Activated CD8-positive, alpha-beta T cell treated with anti-CD3 and anti-CD28 coated beads for 36 hours (primary cell): ENCODE measurements around the gene COPS2. TPM values are rescaled to one million over a fixed set of nuclear protein-coding genes. Genes with fewer than 3 reads are reported as not detected.
"Not testable (repeated sequence)": the region's sequence is repeated elsewhere in the genome, so short reads cannot be mapped to it uniquely, and the experiment has no call there.

Experiments used
- ATAC-seq: fragments of 200-7000 bp; cut with Tn5 transposase; one replicate; pipeline ENCODE4 v1.10.0; 2021; ENCODE audit warnings: mild to moderate bottlenecking, moderate library complexity
- CTCF ChIA-PET: fragments of 350-600 bp; sonication (Branson Sonifier 250); formaldehyde crosslinking; loops from one replicate; lab custom pipeline; 2021; ENCODE audit warnings: antibody characterized with exemption; lab: Charles Lee
- POLR2A ChIA-PET: fragments of 350-600 bp; sonication (Branson Sonifier 250); formaldehyde crosslinking; loops from one replicate; lab custom pipeline; 2021; ENCODE audit warnings: antibody characterized with exemption; lab: Charles Lee
- DNase-seq: peaks from one replicate; pipeline ENCODE4 v3.0.0-alpha.2; 2020
- H3K27ac Mint-ChIP-seq: one replicate; pipeline ENCODE4 v1.8.0; 2021; ENCODE audit warnings: mild to moderate bottlenecking, mixed read lengths
- H3K27me3 Mint-ChIP-seq: one replicate; pipeline ENCODE4 v1.8.0; 2021; ENCODE audit warnings: mixed read lengths
- H3K36me3 Mint-ChIP-seq: one replicate; pipeline ENCODE4 v1.8.0; 2021; ENCODE audit warnings: low read depth, mixed read lengths
- H3K4me1 Mint-ChIP-seq: one replicate; pipeline ENCODE4 v1.8.0; 2021; ENCODE audit warnings: low read depth, mixed read lengths
- H3K4me3 Mint-ChIP-seq: one replicate; pipeline ENCODE4 v1.8.0; 2021; ENCODE audit warnings: mild to moderate bottlenecking, moderate library complexity, mixed read lengths
- H3K9me3 Mint-ChIP-seq: one replicate; pipeline ENCODE4 v1.8.0; 2021; ENCODE audit warnings: mixed read lengths
- CTCF ChIP-seq: fragments of 200-600 bp; IDR thresholded peaks from one replicate; pipeline ENCODE4 v1.8.0; 2022; ENCODE audit warnings: antibody characterized with exemption, mild to moderate bottlenecking
- intact Hi-C: fragments of 100-400 bp; cut with micrococcal nuclease; formaldehyde crosslinking; loops from one replicate; pipeline ENCODE4 v1.10.0; 2022
- total RNA-seq, 2 experiments: library from RNA; stranded (reverse); gene quantifications; one replicate each; pipeline ENCODE4 v1.2.3, GENCODE V29; 2021

COPS2 gene
- total RNA-seq, 2 experiments from 2014 or later, result 85.0 to 85.8 TPM

- Mint-ChIP-seq H3K27me3 (no peaks in the 10 kb centered on the region), H3K4me3 (no peak overlapping the region), H3K4me1 (peaks cover 26% of the 10 kb centered on the region), H3K27ac (no peak overlapping the region), H3K36me3 (peaks cover 11% of the 10 kb centered on the region), H3K9me3 (peaks cover 5% of the 10 kb centered on the region)
- DNase-seq, result no peak
- TF ChIP-seq CTCF, result no peak
- ChIA-PET CTCF (no interaction called here), POLR2A (no interaction called here)
- no peak for ATAC-seq
- intact Hi-C loops, result no loop called here
These were observed 35.2 kb upstream of the COPS2 start for GRCh38 chr15:49190586-49190985.

DNA sequence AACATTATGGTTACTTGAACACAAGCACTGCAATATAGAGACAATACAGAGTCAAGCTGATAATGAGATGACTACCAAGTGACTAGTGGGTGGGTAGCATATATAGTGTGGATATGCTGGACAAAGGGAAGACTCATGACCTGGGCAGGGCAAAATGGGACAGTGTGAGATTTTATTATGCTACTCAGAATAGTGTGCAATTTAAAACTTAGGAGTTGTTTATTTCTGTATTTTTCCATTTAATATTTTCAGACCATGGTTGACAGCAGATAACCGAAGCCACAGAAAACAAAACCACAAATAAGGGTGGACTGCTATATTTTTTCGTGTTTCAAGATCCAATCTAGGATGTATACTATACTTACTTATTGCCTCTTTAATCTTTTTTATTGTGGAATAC lies 34.2 kb upstream of the COPS2 start:
- ATAC-seq (no peak), DNase-seq (no peak)
- Mint-ChIP-seq H3K4me1 (peaks cover 31% of the 10 kb centered on the region), H3K36me3 (peaks cover 17% of the 10 kb centered on the region), H3K27ac (no peak overlapping the region), H3K4me3 (no peak overlapping the region), H3K9me3 (peaks cover 6% of the 10 kb centered on the region), H3K27me3 (no peaks in the 10 kb centered on the region)
- CTCF ChIA-PET, result no interaction called here
- intact Hi-C loops, result no loop called here
- TF ChIP-seq CTCF, result no peak
- POLR2A ChIA-PET, result no interaction called here

DNA sequence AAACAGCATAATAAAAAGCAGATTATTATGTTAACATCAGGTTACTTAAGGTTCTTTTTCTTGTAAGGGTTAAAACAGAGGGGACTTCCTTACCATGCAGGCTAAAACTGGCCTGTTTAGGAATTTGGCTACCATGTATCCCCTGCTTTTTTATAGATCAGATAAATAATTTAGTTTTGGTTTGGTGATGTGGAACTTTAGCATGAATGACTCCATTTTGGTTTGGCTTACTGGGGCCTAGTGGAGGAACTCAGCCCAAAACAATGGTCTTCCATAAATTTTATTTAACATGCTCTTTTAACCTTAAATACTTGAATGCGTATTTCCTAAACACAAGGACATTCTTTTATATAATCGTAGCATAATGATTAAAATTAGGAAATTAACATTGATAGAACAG lies 33.5 kb upstream of the COPS2 start:
- Mint-ChIP-seq H3K4me3 (no peak overlapping the region), H3K4me1 (peaks cover 35% of the 10 kb centered on the region), H3K36me3 (peaks cover 21% of the 10 kb centered on the region), H3K27me3 (no peaks in the 10 kb centered on the region), H3K27ac (no peak overlapping the region), H3K9me3 (peaks cover 10% of the 10 kb centered on the region)
- no peak for DNase-seq
- no peak for TF ChIP-seq CTCF
- intact Hi-C loops, result no loop called here
- ATAC-seq, result no peak
- ChIA-PET POLR2A (no interaction called here), CTCF (interaction anchor here (1.0 kb wide), 1 partner anchor 16 kb away, joined by 4 read pairs; no protein-coding TSS in a partner anchor)

GRCh38 chr15:49187549-49188245 lies 32.3 kb upstream of the COPS2 start:
- Mint-ChIP-seq H3K4me3 (no peak overlapping the region), H3K27ac (no peak overlapping the region), H3K4me1 (peaks cover 34% of the 10 kb centered on the region), H3K9me3 (peaks cover 11% of the 10 kb centered on the region), H3K36me3 (peaks cover 25% of the 10 kb centered on the region), H3K27me3 (no peaks in the 10 kb centered on the region)
- DNase-seq (no peak), ATAC-seq (no peak)
- ChIA-PET POLR2A (interaction anchor here (0.6 kb wide), 1 partner anchor 9 kb away, joined by 3 read pairs; no protein-coding TSS in a partner anchor), CTCF (interaction anchor here (1.0 kb wide), 1 partner anchor 15 kb away, joined by 4 read pairs; no protein-coding TSS in a partner anchor)
- intact Hi-C loops, result no loop called here
- no peak for TF ChIP-seq CTCF

GRCh38 chr15:49185473-49185872 lies 30.1 kb upstream of the COPS2 start:
- no peak for TF ChIP-seq CTCF
- ChIA-PET CTCF (no interaction called here), POLR2A (no interaction called here)
- DNase-seq (no peak), ATAC-seq (peak; percentile 67)
- Mint-ChIP-seq H3K27ac (peak overlapping the region; percentile 27), H3K4me3 (no peak overlapping the region), H3K36me3 (peaks cover 31% of the 10 kb centered on the region), H3K27me3 (no peaks in the 10 kb centered on the region), H3K9me3 (peaks cover 16% of the 10 kb centered on the region), H3K4me1 (peaks cover 24% of the 10 kb centered on the region)
- intact Hi-C loops, result no loop called here

DNA sequence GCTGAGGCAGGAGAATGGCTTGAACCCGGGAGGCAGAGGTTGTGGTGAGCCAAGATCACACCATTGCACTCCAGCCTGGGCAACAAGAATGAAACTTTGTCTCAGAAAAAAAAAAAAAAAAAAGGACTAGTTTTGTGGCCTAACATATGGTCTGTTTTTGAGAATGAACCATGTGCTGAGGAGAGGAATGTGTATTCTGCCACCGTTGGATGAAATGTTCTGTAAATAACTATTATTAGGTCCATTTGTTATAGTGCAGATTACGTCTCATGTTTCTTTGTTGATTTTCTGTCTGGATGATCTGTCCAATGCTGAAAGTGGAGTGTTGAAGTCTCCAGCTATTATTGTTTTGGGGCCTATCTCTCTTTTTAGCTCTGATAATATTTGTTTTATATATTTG lies 28.3 kb upstream of the COPS2 start:
- ATAC-seq, H3K27me3 Mint-ChIP-seq, H3K27ac Mint-ChIP-seq, intact Hi-C loops, DNase-seq, CTCF ChIA-PET, POLR2A ChIA-PET, H3K4me3 Mint-ChIP-seq: not testable (repeated sequence)
- Mint-ChIP-seq H3K9me3 (peaks cover 16% of the 10 kb centered on the region), H3K36me3 (peaks cover 29% of the 10 kb centered on the region), H3K4me1 (peaks cover 21% of the 10 kb centered on the region)
